Neural progenitor cell (in vitro differentiated cells): ENCODE data around the gene ZNF276.

Experiments
- CTCF ChIP-seq: fragments of 200-600 bp; sonication (generic); IDR thresholded peaks from 2 replicates; pipeline ENCODE4 v1.5.1; 2017; ENCODE audit warnings: antibody characterized with exemption, mild to moderate bottlenecking
- EZH2 ChIP-seq: fragments of 200-600 bp; sonication (generic); IDR thresholded peaks from 2 replicates; pipeline ENCODE4 v1.6.1; 2017; ENCODE audit warnings: antibody characterized with exemption, mild to moderate bottlenecking, moderate library complexity
- EZH2phosphoT487 ChIP-seq: fragments of 200-600 bp; sonication (generic); IDR thresholded peaks from 2 replicates; pipeline ENCODE4 v1.6.1; 2017; ENCODE audit warnings: antibody characterized with exemption

- TF ChIP-seq CTCF (no peak), EZH2 (no peak), EZH2phosphoT487 (no peak)
Measured at GRCh38 chr16:89786474-89787364, 65.4 kb downstream of the ZNF276 start.
